ENCODE results near the gene COBL.
A peak's percentile ranks its signal among the peaks of the same experiment; 100 is the strongest.

COBL gene

GRCh38 chr7:51182636-51183166 lies 133.9 kb downstream of the COBL start:
- DNase-seq = no peak

GRCh38 chr7:51180092-51180491 lies 136.5 kb downstream of the COBL start:
- no peak for DNase-seq

- no peak for DNase-seq
Measured at GRCh38 chr7:51175992-51176388, 140.6 kb downstream of the COBL start.

GRCh38 chr7:51175316-51175991 lies 141.2 kb downstream of the COBL start:
- no peak for DNase-seq

GRCh38 chr7:51165337-51165736 lies 151.3 kb downstream of the COBL start:
- no peak for DNase-seq

GRCh38 chr7:51162724-51163329 lies 153.8 kb downstream of the COBL start:
- DNase-seq = peak; percentile 77

- DNase-seq = no peak
Measured at GRCh38 chr7:51161937-51162336, 154.7 kb downstream of the COBL start.

GRCh38 chr7:51160990-51161615 lies 155.5 kb downstream of the COBL start:
- peak; percentile 71 for DNase-seq

GRCh38 chr7:51160411-51160810 lies 156.2 kb downstream of the COBL start:
- no peak for DNase-seq

- no peak for DNase-seq
Measured at GRCh38 chr7:51158742-51159445, 157.7 kb downstream of the COBL start.

- no peak for DNase-seq
Measured at GRCh38 chr7:51158211-51158610, 158.4 kb downstream of the COBL start.

GRCh38 chr7:51154201-51154600 lies 162.4 kb downstream of the COBL start:
- DNase-seq = no peak

GRCh38 chr7:51152706-51153200 lies 163.9 kb downstream of the COBL start:
- no peak for DNase-seq

GRCh38 chr7:51151455-51151854 lies 165.2 kb downstream of the COBL start:
- DNase-seq = no peak

- DNase-seq = no peak
Measured at GRCh38 chr7:51150193-51150592, 166.4 kb downstream of the COBL start.

GRCh38 chr7:51148216-51148615 lies 168.4 kb downstream of the COBL start:
- DNase-seq = no peak

- no peak for DNase-seq
Measured at GRCh38 chr7:51146816-51147586, 169.6 kb downstream of the COBL start.

- no peak for DNase-seq
Measured at GRCh38 chr7:51144178-51144577, 172.4 kb downstream of the COBL start.

- no peak for DNase-seq
Measured at GRCh38 chr7:51142741-51143385, 173.7 kb downstream of the COBL start.

GRCh38 chr7:51141451-51142003 lies 175.1 kb downstream of the COBL start:
- DNase-seq = no peak
